ENCODE data around the gene TMX2.
"Not testable (repeated sequence)": the region's sequence is repeated elsewhere in the genome, so short reads cannot be mapped to it uniquely, and the experiment has no call there.

The TMX2 gene

GRCh38 chr11:57713835-57714234, 1.4 kb downstream of the TMX2 start:
- no peak for DNase-seq (ENCODE audit: low read depth in 2 of 3, low spot score in 2 of 3)

GRCh38 chr11:57716726-57717125, 4.3 kb downstream of the TMX2 start:
- not testable (repeated sequence) for DNase-seq (ENCODE audit: low read depth in 2 of 3, low spot score in 2 of 3)

- no peak for DNase-seq (ENCODE audit: low read depth in 2 of 3, low spot score in 2 of 3)
Measured at GRCh38 chr11:57727185-57727584, 14.8 kb downstream of the TMX2 start.

- DNase-seq (ENCODE audit: low read depth in 2 of 3, low spot score in 2 of 3): no peak
Measured at GRCh38 chr11:57728829-57729228, 16.4 kb downstream of the TMX2 start.

GRCh38 chr11:57729479-57729878, 17.1 kb downstream of the TMX2 start:
- DNase-seq (ENCODE audit: low read depth in 2 of 3, low spot score in 2 of 3): no peak

- no peak for DNase-seq (ENCODE audit: low read depth in 2 of 3, low spot score in 2 of 3)
Measured at GRCh38 chr11:57732661-57733060, 20.3 kb downstream of the TMX2 start.

GRCh38 chr11:57735619-57736298, 23.4 kb downstream of the TMX2 start:
- DNase-seq (ENCODE audit: low read depth in 2 of 3, low spot score in 2 of 3): no peak

- peak; percentile 80 to 93 (median 85) for DNase-seq (ENCODE audit: low read depth in 2 of 3, low spot score in 2 of 3)
Measured at GRCh38 chr11:57741132-57742086, 29.0 kb downstream of the TMX2 start, which contains the start of gene SELENOH. Gene SELENOH (plus strand): TSS chr11:57741491. CDS start chr11:57741596, 105 bp downstream.

GRCh38 chr11:57742087-57742452, 29.7 kb downstream of the TMX2 start:
- DNase-seq (ENCODE audit: low read depth in 2 of 3, low spot score in 2 of 3): peak in 1 of 3 experiments; percentile 4

- no peak for DNase-seq (ENCODE audit: low read depth in 2 of 3, low spot score in 2 of 3)
Measured at GRCh38 chr11:57744357-57744756, 32.0 kb downstream of the TMX2 start.

- DNase-seq (ENCODE audit: low read depth in 2 of 3, low spot score in 2 of 3): no peak
Measured at GRCh38 chr11:57745206-57745605, 32.8 kb downstream of the TMX2 start.

- DNase-seq (ENCODE audit: low read depth in 2 of 3, low spot score in 2 of 3): no peak
Measured at GRCh38 chr11:57746920-57747319, 34.5 kb downstream of the TMX2 start.

- no peak for DNase-seq (ENCODE audit: low read depth in 2 of 3, low spot score in 2 of 3)
Measured at GRCh38 chr11:57751176-57751575, 38.8 kb downstream of the TMX2 start.

GRCh38 chr11:57751676-57752253, 39.4 kb downstream of the TMX2 start, which contains the start of gene BTBD18:
Gene BTBD18 (minus strand): TSS chr11:57751819. CDS start chr11:57751188, 631 bp downstream.
- DNase-seq (ENCODE audit: low read depth in 2 of 3, low spot score in 2 of 3): no peak

- no peak for DNase-seq (ENCODE audit: low read depth in 2 of 3, low spot score in 2 of 3)
Measured at GRCh38 chr11:57752954-57753353, 40.6 kb downstream of the TMX2 start.

GRCh38 chr11:57758174-57758573, 45.8 kb downstream of the TMX2 start:
- no peak for DNase-seq (ENCODE audit: low read depth in 2 of 3, low spot score in 2 of 3)

- no peak for DNase-seq (ENCODE audit: low read depth in 2 of 3, low spot score in 2 of 3)
Measured at GRCh38 chr11:57761301-57762234, 49.2 kb downstream of the TMX2 start, which contains the start of gene CTNND1. Gene CTNND1 (plus strand): TSS chr11:57761802. CDS start chr11:57791479, 29,677 bp downstream.

- DNase-seq (ENCODE audit: low read depth in 2 of 3, low spot score in 2 of 3): no peak
Measured at GRCh38 chr11:57762235-57762861, 50.0 kb downstream of the TMX2 start.

- no peak for DNase-seq (ENCODE audit: low read depth in 2 of 3, low spot score in 2 of 3)
Measured at GRCh38 chr11:57763568-57763967, 51.2 kb downstream of the TMX2 start.

GRCh38 chr11:57764021-57764420, 51.6 kb downstream of the TMX2 start:
- no peak for DNase-seq (ENCODE audit: low read depth in 2 of 3, low spot score in 2 of 3)

Measured in activated CD8-positive, alpha-beta memory T cell treated with anti-CD3 and anti-CD28 coated beads for 48 hours (primary cell).